Skin of body (tissue), 2 donors: ENCODE measurements around the gene KIF4A. TPM values are rescaled to one million over a fixed set of nuclear protein-coding genes. Genes with fewer than 3 reads are reported as not detected.
A peak's percentile ranks its signal among the peaks of the same experiment; 100 is the strongest.

Experiments used
- DNase-seq: peaks from one replicate; lab custom pipeline; 2025; lab: John Stamatoyannopoulos, UW
- total RNA-seq: library from RNA; depleted of rRNA; stranded (reverse); fragments of >200 nt; gene quantifications from one replicate; pipeline ENCODE4 v1.2.3, GENCODE V29; 2014

Gene KIF4A
- total RNA-seq, 1 donor from 2014 or later = 5.8 TPM

DNA sequence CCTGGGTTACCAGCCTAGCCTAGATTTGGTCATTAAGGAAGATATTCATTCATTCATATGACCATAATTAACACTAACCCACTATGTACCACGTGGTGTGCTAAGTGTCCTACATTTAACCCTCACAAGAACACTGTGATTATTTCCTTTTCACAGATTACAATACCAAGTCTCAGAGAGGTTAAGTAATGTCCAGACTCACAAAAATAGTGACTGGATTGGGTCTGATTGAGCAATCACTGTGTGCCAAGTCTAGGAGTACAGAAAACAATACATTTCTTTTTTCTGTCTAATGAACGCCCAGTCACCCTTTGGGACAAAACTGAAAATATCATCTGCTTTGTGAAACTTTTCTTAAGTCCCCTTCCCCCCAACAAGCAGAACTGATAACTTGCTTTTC lies 147.1 kb downstream of the KIF4A start:
- DNase-seq = no peak

DNA sequence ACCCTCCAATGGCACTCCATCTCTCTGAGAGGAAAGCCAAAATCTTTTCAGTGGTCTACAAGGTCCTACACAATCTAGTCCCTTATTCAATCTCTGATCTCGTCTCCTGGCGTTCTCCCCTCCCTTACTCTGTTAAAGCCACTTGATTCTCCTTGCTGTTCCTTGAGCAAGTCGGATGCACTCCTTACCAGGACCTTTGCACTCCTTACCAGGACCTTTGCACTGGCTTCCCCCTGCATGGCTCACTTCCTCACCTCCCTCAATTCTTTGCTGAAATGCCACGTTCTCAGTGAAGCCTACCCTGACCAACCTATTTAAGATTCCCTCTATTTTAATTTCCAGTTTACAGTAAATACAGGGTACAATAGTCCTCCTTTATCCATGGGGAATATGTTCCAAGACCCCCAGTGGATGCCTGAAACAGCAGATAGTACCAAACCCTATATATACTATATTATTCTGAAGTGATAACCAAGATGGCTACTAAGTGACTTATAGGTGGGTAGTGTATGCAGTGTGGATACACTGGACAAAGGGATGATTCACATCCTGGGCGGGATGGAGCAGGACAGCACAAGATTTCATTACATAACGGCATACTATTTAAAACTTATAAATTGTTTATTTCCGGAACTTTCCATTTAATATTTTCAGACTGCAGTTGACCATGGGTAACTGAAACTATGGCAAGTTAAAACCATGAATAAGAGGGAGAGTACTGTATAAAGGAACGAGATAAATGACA lies 148.2 kb downstream of the KIF4A start:
- DNase-seq = no peak

DNA sequence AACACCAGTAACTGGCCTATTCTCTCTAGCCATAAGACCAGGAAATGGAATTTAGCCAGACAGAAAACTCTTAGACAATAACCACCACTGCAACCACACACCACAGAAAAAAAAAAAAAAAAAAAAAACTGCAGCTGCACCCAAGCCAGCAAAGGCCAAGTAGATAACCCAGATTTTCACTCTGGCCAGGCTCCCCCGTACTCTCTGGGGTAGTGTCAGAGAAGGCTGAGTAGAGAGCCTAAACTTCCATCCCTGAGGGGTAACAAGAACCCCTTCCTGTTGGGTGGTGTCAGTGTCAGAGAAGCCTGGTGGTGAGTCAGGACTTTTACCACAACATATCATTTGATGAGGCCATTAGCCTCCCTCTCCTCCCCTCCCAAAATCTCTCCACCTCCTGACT lies 149.1 kb downstream of the KIF4A start:
- DNase-seq = no peak

DNA sequence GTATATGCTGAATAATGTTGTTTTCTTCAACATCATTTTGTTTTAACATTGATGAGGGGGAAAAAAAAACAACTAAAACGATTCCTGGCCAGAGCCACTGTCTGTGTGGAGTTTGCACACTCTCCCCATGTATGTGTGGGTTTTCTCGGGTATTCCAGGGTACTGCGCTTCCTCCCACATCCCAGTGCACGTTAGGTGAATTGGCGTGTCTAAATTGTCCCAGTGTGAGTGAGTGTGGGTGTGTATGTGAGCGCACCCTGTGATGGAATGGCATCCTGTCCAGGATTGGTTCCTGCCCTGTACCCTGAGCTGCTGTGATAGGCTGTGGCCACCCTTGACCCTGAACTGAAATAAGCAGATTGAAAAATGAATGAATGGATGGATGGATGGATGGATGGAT lies 152.3 kb downstream of the KIF4A start:
- no peak for DNase-seq

DNA sequence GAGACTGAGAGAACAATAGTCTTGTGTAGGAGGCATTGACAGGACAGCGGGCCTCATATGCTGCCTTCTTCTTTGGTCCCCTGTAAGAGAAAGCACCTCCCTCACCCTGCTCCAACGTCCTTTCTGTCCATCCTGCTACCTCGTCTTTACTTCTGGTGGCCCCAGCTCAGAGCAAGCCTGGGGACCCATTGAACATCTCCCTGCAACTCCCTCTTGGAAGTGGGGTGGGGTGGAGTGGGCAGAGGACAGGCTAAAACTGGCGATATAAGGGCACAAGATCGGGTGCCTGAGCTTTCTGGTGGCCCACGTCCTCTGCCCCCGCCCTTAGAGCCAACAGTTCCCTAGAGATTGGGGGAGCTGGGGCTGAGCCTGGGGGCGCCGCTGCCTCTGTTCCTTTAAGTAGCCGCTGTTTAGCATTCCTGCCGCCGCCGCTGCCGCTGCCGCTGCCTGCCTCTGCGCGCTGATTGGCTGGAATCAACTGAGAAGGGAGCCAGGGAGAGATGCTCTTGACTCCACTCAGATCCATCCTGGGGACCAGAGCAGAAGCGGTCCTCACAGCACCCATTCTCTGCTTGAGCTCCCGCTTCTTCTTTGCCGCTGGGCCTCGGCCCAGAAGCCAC lies 154.5 kb downstream of the KIF4A start, which contains the start of gene DLG3:
TSS of gene DLG3 (plus strand) at position 510 of the 620 bp plus-strand sequence. CDS start 367 bp downstream, outside the sequence.
- DNase-seq = no peak

DNA sequence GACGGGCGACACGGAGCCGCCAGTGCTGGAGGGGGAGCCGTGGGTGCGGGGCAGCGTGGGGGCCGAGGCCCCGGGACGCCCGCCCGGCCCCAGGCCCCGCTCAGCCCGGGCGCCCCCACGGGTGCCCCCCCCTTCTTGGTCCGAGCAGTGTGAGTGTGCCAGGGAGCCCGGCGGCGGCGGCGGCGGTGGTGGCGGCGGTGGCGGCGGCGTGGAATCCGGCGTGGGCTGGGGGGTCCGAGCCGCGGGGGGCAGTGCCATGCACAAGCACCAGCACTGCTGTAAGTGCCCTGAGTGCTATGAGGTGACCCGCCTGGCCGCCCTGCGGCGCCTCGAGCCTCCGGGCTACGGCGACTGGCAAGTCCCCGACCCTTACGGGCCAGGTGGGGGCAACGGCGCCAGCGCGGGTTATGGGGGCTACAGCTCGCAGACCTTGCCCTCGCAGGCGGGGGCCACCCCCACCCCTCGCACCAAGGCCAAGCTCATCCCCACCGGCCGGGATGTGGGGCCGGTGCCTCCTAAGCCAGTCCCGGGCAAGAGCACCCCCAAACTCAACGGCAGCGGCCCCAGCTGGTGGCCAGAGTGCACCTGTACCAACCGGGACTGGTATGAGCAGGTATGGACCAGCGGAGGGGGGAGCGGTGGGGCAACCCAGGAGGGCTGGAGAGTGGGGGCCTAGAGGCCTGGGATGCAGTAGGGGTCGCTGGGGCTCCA lies 155.2 kb downstream of the KIF4A start:
- DNase-seq = no peak

DNA sequence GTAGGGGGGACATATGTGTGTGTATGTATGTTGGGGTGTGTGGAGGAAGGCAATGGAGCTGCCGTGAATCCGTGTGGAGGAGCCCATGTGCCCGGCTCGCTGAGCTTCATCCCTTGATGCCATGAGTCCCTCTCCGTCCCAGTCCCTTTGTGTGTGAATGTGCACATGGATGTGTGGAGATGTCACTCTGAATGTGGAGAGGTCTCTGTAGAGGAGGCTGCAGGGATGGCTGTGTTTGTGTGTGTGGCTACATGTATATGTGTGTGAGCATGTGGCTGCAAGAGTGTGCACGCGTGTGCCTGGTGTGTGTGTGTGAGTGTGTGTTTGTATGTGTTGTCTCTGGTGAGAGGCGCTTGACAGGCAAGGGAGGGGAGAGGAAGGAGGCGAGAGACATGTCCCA lies 156.0 kb downstream of the KIF4A start:
- DNase-seq = no peak

DNA sequence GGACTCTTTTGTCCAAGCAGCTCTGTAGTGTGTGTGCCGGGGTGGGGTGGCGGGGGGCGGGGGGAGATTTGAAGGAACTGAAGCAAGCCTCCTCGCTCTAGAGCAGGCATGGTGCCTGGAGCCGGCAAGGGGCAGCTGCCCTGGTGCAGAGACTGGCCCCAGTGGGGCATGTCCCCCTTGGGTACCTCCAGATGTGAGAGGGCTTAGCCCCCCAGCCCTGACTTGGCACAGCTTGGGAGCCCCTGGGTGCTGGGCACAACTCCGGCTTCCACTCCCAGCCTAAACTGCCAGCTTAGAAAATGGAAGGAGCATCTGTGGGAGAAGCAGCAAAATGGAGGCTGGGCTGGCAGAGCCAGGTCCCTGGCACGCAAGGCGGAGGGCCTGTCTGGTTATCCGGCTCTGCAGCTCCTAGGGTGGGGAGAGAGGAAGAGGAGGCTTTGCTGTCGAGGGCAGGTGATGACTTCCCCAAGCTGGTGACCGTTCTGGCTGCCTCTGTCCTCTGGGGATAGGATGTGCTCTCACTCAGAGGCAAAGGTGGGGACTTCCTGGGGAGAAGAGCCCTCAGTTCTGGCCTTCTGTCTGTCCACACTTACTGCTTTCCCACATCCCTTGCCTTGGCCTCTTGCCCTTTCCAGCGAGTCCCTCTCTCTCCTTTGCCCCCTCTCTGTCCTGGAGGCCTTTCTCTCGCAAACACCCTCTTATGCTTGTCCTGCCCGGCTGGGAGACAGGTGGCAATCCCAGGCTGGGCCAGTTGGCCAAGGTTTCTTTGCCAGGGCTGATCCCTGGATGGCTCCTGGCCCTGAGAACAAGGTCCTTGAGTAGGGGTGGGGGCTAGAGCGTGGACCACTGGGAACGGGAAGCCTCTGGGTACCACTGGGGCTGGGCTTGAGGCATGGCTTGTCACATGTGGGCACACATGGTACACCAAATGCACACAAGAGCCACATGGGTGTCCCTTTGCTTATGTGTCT lies 156.8 kb downstream of the KIF4A start:
- no peak for DNase-seq

DNA sequence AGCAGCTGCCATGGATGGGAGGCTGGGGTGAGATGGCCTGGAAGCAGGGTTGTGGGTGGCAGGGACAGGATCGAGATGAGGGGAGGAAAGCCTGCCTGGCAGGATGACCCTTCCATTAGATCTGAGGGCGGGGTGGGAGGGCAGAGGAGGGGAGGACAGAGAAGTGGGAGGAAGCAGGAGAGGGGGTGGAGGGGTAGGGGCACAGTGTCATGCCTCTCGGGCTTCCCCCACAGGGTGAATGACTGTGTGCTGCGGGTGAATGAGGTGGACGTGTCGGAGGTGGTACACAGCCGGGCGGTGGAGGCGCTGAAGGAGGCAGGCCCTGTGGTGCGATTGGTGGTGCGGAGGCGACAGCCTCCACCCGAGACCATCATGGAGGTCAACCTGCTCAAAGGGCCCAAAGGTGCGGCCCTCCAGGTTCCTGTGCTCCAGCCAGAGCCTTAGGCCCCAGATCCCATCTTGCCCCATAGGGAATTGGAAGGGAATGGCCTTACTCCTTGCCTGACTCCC lies 159.6 kb downstream of the KIF4A start:
- DNase-seq = no peak

DNA sequence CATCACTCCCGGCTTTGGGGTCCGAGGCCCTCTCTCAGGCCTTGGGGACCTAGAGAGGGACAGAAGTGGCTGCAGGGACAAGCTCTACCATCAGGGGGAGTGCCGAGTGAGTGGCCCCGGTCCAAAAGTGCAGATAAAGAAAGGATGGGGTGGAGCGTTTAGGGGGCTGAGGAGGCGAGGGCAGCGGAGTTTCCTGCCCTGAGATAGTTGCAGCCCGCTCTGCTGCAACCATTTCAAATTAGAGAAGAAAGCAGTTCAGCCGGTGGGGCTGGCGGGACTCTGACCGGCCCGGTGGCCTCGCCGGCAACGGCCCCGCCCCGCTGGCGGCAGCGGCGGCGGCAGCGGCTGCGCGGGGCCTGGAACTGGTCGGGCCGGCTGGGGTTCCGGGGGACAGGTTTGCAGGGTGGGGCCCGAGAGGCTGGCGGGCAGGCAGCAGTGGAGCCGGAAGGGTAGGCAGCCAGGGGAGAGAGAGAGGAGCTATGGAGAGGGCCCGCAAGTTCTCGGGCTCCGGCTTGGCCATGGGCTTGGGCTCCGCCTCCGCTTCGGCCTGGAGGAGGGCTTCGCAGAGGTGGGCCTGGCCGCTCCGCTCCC lies 162.3 kb downstream of the KIF4A start:
- no peak for DNase-seq

DNA sequence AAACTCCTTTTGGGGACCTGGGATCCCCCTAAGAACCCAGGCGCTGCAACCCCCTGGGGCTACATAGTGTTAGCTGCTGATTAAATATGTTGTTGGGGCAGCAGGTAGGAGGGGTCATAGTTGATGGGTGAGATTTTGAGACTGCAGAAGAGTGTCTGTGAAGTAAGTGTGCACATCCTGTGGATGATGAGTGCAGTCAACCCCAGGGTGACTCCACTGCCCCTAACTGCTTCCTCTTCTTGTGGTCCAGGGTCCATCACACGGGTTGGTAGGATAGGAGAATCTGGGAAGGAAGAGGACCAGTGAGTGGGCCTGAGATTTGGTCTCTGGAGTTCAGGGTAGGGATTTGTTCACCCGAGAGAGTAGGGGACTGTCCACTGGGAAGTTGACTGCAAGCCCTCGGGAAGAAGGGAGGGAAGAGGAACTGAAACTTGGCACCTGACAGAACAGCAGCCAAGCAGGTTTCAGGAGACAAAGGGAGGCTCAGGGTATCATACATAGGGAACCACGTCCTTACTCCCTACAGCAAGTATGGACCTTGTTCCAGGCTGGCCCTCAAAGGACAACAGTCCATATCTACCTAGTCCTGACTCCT lies 163.2 kb downstream of the KIF4A start:
- no peak for DNase-seq

DNA sequence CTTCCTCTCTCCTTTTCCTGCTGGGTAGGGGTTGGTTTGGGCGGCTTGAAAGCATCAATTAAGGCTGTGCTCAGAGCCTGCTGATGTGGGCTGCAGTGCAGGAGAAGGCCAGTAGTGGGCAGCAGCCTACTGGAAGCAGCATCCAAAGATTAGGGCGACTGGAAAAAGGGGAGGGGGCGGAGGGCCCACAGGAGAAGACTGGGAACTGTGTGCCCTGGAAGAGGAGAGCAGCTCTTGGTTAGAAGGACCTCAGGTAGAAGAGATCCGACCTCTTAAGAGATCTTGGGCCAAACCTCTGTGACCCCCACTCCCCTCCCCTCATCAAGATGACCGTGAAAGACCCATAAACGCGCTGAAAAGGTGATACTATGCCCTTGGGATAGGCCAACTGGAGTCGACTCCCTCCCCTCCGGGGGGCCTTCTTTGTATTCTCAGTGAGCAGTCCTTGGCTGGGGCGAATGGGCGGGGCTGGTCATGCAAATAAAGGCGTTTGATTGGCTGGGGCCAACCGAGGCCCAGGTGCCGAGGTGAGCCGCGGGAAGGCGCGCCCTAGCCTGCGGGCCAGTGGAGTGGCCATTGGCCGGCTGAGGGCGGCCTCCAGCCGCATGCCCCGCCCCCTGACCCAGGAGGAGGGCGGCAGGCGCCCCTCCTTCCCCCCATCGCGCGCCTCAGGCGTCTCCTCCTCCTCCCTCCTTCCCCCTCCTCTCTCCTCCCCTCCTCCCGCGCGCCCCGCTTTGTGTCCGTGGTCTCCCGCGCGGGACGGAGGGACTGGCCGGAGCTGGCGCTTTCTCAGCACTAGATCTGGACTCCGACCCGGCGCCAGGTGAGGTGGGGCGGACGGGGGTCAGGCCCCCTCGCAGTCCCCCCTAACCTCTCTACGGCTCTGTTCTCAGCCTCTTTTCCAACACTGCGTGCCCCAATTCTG lies 164.8 kb downstream of the KIF4A start:
- peak; percentile 8 for DNase-seq

DNA sequence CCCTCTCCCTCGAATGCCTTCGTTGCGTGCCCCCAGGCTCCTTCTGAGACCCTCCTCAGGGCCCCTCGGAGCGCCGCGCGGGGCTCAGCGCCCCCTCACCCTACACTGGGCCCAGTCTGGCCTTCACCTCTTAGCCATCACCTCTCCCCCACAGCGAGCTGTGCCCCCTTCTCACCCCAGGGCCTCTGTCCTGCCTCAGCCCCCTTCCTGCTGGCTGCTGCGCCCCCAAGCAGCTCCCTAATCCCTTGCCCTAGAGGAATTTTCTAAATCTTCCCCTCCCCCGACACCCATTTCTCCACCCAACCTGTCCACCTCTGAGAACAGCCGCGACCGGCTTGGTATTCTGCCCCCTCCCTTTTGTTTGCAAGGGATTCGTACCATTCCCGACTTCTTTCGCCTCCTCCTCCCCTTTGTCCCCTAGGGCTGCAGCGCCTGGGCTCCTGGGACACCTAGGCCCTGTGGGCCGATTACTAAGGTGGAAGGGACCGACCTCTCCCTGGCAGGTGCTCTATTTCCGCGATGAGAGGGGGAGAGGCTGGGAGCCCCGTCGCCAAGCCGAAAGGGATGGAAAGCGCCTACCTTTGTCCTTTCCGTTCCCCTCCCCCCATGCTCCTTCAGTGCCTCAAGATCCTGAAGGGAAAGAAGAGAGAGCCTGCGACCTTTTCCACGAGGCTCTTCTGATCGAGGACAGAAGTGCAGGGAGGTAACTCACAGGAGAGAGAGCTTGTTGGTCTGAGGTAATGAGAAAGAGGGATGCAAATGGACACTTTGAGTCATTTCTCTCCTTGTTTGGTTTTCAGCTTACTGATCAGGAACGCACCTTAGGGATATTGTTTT lies 165.7 kb downstream of the KIF4A start:
- DNase-seq = no peak

DNA sequence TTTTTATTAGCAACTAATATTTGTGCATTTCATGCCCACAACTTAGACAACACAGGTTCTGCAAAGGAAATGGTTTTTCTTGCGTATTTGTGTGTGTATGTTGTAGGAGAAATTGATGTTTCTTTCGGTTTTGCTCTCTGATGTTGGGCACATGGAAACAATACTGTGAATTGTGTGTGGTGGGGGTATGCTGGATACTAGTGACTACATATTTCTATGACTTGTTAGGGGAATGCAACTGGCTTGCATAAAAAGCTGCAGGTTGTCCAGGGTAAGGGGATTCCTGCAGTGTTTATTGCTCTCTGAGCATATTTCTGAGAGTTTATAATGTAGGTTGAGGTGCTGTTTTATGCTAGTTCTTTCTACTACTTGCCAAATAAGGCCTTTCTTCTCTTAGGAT lies 166.4 kb downstream of the KIF4A start:
- DNase-seq = no peak

DNA sequence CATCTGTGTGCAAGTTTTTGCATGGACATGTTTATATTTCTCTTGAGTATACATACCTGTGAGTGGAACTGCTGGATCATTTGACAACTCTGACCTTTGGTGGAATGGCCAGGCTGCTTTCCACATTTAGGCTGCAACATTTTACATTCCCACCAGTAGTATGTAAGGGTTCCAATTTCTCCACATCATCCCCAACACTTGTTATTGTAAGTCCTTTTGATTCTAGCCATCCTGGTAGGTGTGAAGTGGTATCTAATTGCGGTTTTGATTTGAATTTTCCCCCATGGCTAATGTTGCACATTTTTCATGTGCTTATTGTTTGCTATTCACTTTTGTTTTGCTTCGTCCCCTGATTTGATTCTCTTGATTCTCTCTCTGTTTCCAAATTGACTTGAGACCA lies 171.1 kb downstream of the KIF4A start:
- DNase-seq = no peak

DNA sequence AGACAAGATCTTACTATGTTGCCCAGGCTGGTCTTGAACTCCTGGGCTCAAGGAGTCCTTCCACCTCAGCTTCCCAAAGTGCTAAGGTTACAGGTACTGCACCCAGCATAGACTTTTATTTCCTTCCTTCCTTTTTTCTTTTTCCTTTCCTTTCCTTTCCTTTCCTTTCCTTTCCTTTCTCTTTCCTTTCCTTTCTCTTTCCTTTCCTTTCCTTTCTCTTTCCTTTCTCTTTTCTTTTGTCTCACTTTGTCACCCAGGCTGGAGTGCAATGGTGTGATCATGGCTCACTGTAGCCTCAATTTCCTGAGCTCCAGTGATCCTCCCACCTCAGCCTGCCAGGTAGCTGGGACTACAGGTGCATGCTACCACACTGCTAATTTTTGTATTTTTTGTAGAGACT lies 174.1 kb downstream of the KIF4A start:
- no peak for DNase-seq

DNA sequence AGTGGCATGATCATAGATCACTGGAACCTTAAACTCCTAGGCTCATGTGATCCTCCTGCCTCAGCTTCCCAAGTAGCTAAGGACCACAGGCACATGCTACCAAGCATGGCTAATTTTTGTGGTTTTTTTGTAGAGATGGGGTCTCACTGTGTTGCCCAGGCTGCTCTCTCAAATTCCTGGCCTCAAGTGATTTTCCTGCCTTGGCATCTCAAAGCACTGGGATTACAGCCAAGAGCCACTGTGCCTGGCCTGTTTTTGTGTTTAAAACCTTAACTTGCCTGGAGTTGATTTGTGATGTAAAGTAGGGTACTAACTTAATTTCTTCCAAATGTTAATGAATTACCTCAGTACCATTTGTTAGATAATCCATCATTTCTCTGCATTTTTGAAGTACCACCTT lies 177.1 kb downstream of the KIF4A start:
- no peak for DNase-seq

DNA sequence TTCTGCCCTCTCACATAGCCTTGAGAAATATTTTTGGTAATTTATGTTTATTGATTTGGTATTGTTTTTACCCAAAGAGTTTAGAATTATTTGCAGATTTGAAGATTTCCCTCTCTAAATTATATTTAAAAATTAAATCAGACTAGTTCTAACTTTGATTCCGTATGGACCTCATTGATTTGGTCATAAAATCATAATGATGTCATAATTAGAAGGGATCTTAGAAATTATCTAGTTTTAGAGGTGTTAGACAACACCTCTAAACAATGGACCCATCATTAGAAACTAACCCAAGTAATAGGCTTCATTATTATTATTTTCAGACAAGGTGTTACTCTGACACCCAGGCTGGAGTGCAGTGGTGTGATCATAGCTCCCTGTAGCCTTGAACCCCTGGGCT lies 178.8 kb downstream of the KIF4A start:
- DNase-seq = no peak
